ENCODE data around the gene PARP12. TPM values are rescaled to one million over a fixed set of nuclear protein-coding genes. Genes with fewer than 3 reads are reported as not detected.

Gene PARP12
- polyA plus RNA-seq, 1 donor (not counting 4 experiments of a cell fraction or from before 2014, with no cell fraction given): 66.0 TPM

GRCh38 chr7:140069298-140069949, 6.7 kb upstream of the PARP12 start:
- dilution Hi-C loops (cut with MboI; ENCODE audit: extremely low pct_ligation_motif_present, low sequenced_read_pairs): no loop called here
- no peak for DNase-seq (ENCODE audit: low read depth, low spot score)
- no peak overlapping the region for H3K4me3 ChIP-seq (ENCODE audit: control insufficient read depth in 2 of 3, extremely low read depth in 1 of 3, insufficient read depth in 2 of 3, low read depth in 1 of 3, low read length in 3 of 3)
- H3K9ac ChIP-seq (ENCODE audit: control insufficient read depth, extremely low read depth, insufficient read depth, low read length): no peak overlapping the region
- FAIRE-seq: no peak
- H2AFZ ChIP-seq (ENCODE audit: control insufficient read depth, low read length): no peak overlapping the region
- H3K9me3 ChIP-seq (ENCODE audit: control insufficient read depth, low read depth, low read length): no peaks in the 10 kb centered on the region
- H3K36me3 ChIP-seq (ENCODE audit: control insufficient read depth in 2 of 2, extremely low read depth in 1 of 2, insufficient read depth in 2 of 2, low read length in 2 of 2): no peaks in the 10 kb centered on the region
- H3K4me1 ChIP-seq (ENCODE audit: control insufficient read depth, extremely low read depth, insufficient read depth, low read length): no peaks in the 10 kb centered on the region
- no peaks in the 10 kb centered on the region for H3K9me1 ChIP-seq (ENCODE audit: control insufficient read depth, extremely low read depth, insufficient read depth, low read length)
- no peaks in the 10 kb centered on the region for H3K27me3 ChIP-seq (ENCODE audit: control insufficient read depth, extremely low read depth, insufficient read depth, low read length)
- H4K20me1 ChIP-seq (ENCODE audit: control insufficient read depth, extremely low read depth, insufficient read depth, low read length): no peaks in the 10 kb centered on the region
- no peak for TF ChIP-seq EZH2 (IDR thresholded peaks at IDR 0.05; ENCODE audit: low read length)
- TF ChIP-seq, protein P1, sequence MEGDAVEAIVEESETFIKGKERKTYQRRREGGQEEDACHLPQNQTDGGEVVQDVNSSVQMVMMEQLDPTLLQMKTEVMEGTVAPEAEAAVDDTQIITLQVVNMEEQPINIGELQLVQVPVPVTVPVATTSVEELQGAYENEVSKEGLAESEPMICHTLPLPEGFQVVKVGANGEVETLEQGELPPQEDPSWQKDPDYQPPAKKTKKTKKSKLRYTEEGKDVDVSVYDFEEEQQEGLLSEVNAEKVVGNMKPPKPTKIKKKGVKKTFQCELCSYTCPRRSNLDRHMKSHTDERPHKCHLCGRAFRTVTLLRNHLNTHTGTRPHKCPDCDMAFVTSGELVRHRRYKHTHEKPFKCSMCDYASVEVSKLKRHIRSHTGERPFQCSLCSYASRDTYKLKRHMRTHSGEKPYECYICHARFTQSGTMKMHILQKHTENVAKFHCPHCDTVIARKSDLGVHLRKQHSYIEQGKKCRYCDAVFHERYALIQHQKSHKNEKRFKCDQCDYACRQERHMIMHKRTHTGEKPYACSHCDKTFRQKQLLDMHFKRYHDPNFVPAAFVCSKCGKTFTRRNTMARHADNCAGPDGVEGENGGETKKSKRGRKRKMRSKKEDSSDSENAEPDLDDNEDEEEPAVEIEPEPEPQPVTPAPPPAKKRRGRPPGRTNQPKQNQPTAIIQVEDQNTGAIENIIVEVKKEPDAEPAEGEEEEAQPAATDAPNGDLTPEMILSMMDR (optimal IDR thresholded peaks at IDR 0.05 in 1 of 3, IDR thresholded peaks at IDR 0.05 in 1 of 3, conservative IDR thresholded peaks at IDR 0.05 in 1 of 3; ENCODE audit: extremely low read depth in 1 of 3, insufficient read depth in 2 of 3, low read length in 3 of 3): no peak
- no peak overlapping the region for H3K27ac ChIP-seq (ENCODE audit: control insufficient read depth, insufficient read depth, low read length)
- H3K79me2 ChIP-seq (ENCODE audit: control insufficient read depth, insufficient read depth, low read length): no peaks in the 10 kb centered on the region
- no peak overlapping the region for H3K4me2 ChIP-seq (ENCODE audit: control insufficient read depth, extremely low read depth, insufficient read depth, low read depth, low read length)

DNA sequence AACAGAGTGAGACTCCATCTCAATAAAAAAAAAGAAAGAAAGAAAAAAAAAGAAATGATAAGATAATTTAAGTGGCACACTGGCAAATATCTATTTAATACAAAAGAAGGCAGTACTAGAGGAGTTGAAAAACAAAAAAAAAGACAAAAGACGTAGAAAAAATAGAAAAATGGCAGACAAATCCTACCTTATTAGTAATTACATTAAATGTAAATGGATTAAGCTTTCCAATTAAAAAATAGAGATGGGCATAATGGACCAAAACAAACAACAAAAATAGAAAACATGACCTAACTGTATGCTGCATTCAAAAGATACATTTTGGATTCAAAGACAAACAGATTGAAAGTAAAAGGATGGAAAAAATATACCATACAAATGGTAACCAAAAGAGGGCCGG, 5.3 kb upstream of the PARP12 start:
- Histone ChIP-seq H3K9me3 (ENCODE audit: control insufficient read depth, low read depth, low read length) (no peaks in the 10 kb centered on the region), H4K20me1 (ENCODE audit: control insufficient read depth, extremely low read depth, insufficient read depth, low read length) (no peaks in the 10 kb centered on the region), H3K79me2 (ENCODE audit: control insufficient read depth, insufficient read depth, low read length) (no peaks in the 10 kb centered on the region), H3K4me2 (ENCODE audit: control insufficient read depth, extremely low read depth, insufficient read depth, low read depth, low read length) (no peak overlapping the region), H3K9me1 (ENCODE audit: control insufficient read depth, extremely low read depth, insufficient read depth, low read length) (no peaks in the 10 kb centered on the region), H3K27me3 (ENCODE audit: control insufficient read depth, extremely low read depth, insufficient read depth, low read length) (no peaks in the 10 kb centered on the region), H3K27ac (ENCODE audit: control insufficient read depth, insufficient read depth, low read length) (no peak overlapping the region), H3K9ac (ENCODE audit: control insufficient read depth, extremely low read depth, insufficient read depth, low read length) (no peak overlapping the region), H2AFZ (ENCODE audit: control insufficient read depth, low read length) (no peak overlapping the region), H3K4me3 (ENCODE audit: control insufficient read depth in 2 of 3, extremely low read depth in 1 of 3, insufficient read depth in 2 of 3, low read depth in 1 of 3, low read length in 3 of 3) (no peak overlapping the region), H3K4me1 (ENCODE audit: control insufficient read depth, extremely low read depth, insufficient read depth, low read length) (no peaks in the 10 kb centered on the region), H3K36me3 (ENCODE audit: control insufficient read depth in 2 of 2, extremely low read depth in 1 of 2, insufficient read depth in 2 of 2, low read length in 2 of 2) (no peaks in the 10 kb centered on the region)
- FAIRE-seq (no peak), DNase-seq (ENCODE audit: low read depth, low spot score) (no peak)
- no peak for TF ChIP-seq EZH2 (IDR thresholded peaks at IDR 0.05; ENCODE audit: low read length)
- TF ChIP-seq, protein P1 (optimal IDR thresholded peaks at IDR 0.05 in 1 of 3, IDR thresholded peaks at IDR 0.05 in 1 of 3, conservative IDR thresholded peaks at IDR 0.05 in 1 of 3; ENCODE audit: extremely low read depth in 1 of 3, insufficient read depth in 2 of 3, low read length in 3 of 3): no peak
- dilution Hi-C loops (cut with MboI; ENCODE audit: extremely low pct_ligation_motif_present, low sequenced_read_pairs): no loop called here

All from keratinocyte (primary cell).